Activated CD4-positive, alpha-beta T cell treated with anti-CD3 and anti-CD28 coated beads, Interleukin-2, amount 50 U/mL, for 1 hour (primary cell): Measurements from ENCODE around the gene OVCH2.
"Not testable (repeated sequence)": the region's sequence is repeated elsewhere in the genome, so short reads cannot be mapped to it uniquely, and the experiment has no call there.

Experiments used
- DNase-seq: peaks from one replicate; pipeline ENCODE4 v3.0.0-alpha.2; 2020

OVCH2 gene

GRCh38 chr11:7706377-7706776, at the start of gene OVCH2:
TSS of gene OVCH2 (minus strand) at chr11:7706477. CDS start at chr11:7706394, 83 bp downstream.
- DNase-seq: no peak

GRCh38 chr11:7749456-7749855, 43.2 kb upstream of the OVCH2 start:
- no peak for DNase-seq

- not testable (repeated sequence) for DNase-seq
Observed at GRCh38 chr11:7734767-7735166, 28.5 kb upstream of the OVCH2 start.

GRCh38 chr11:7714786-7715185, 8.5 kb upstream of the OVCH2 start:
- no peak for DNase-seq

GRCh38 chr11:7703740-7704139, 2.5 kb downstream of the OVCH2 start:
- no peak for DNase-seq

- DNase-seq: no peak
Observed at GRCh38 chr11:7696424-7696823, 9.9 kb downstream of the OVCH2 start.

- DNase-seq: no peak
Observed at GRCh38 chr11:7694235-7694634, 12.0 kb downstream of the OVCH2 start.

GRCh38 chr11:7692426-7692825, 13.9 kb downstream of the OVCH2 start:
- no peak for DNase-seq

GRCh38 chr11:7691759-7692350, 14.4 kb downstream of the OVCH2 start:
- DNase-seq: no peak

- no peak for DNase-seq
Observed at GRCh38 chr11:7690648-7691047, 15.6 kb downstream of the OVCH2 start.

- DNase-seq: no peak
Observed at GRCh38 chr11:7689239-7689638, 17.0 kb downstream of the OVCH2 start.

GRCh38 chr11:7688238-7688826, 17.9 kb downstream of the OVCH2 start:
- DNase-seq: no peak

- no peak for DNase-seq
Observed at GRCh38 chr11:7687386-7687785, 18.9 kb downstream of the OVCH2 start.

- DNase-seq: no peak
Observed at GRCh38 chr11:7686761-7687160, 19.5 kb downstream of the OVCH2 start.

- no peak for DNase-seq
Observed at GRCh38 chr11:7683571-7683970, 22.7 kb downstream of the OVCH2 start.

- no peak for DNase-seq
Observed at GRCh38 chr11:7677796-7678201, 28.5 kb downstream of the OVCH2 start.

GRCh38 chr11:7677071-7677470, 29.2 kb downstream of the OVCH2 start:
- no peak for DNase-seq

GRCh38 chr11:7675631-7676030, 30.6 kb downstream of the OVCH2 start:
- DNase-seq: no peak

- no peak for DNase-seq
Observed at GRCh38 chr11:7673724-7674434, 32.4 kb downstream of the OVCH2 start.

GRCh38 chr11:7672960-7673723, 33.1 kb downstream of the OVCH2 start, which contains the start of gene CYB5R2:
TSS of gene CYB5R2 (minus strand) at chr11:7673500. CDS start at chr11:7672825, 675 bp downstream.
- DNase-seq: no peak

- no peak for DNase-seq
Observed at GRCh38 chr11:7672276-7672959, 33.9 kb downstream of the OVCH2 start.

- no peak for DNase-seq
Observed at GRCh38 chr11:7671347-7672215, 34.7 kb downstream of the OVCH2 start.
